Measurements from ENCODE around the gene PBRM1. TPM values are rescaled to one million over a fixed set of nuclear protein-coding genes. Genes with fewer than 3 reads are reported as not detected.

The PBRM1 gene
- total and polyA plus RNA-seq, 2 of the 13 experiments (the other 11 are each of a cell fraction or from before 2014, with no cell fraction given), result 10.9 to 33.2 TPM

DNA sequence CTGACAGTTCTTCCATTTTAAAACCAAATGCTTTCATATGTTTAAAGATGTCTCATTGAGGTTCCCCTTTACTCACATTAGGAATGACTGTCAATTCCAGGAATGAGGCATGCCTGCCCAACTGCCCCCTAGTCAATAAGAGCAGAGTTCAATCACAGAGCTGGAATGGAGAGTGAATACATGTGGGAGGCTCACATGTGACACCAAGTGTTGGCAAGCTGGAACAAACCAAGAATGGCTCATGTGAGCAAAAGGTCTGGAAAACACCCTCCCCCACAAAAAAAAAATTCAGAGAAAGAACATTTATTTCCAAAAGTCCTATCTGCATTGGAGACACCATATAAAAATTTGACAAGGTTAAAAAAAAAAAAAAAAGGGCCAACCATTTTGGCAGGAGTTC, 3.7 kb downstream of the PBRM1 start (continued):
- TF ChIP-seq, protein P1, sequence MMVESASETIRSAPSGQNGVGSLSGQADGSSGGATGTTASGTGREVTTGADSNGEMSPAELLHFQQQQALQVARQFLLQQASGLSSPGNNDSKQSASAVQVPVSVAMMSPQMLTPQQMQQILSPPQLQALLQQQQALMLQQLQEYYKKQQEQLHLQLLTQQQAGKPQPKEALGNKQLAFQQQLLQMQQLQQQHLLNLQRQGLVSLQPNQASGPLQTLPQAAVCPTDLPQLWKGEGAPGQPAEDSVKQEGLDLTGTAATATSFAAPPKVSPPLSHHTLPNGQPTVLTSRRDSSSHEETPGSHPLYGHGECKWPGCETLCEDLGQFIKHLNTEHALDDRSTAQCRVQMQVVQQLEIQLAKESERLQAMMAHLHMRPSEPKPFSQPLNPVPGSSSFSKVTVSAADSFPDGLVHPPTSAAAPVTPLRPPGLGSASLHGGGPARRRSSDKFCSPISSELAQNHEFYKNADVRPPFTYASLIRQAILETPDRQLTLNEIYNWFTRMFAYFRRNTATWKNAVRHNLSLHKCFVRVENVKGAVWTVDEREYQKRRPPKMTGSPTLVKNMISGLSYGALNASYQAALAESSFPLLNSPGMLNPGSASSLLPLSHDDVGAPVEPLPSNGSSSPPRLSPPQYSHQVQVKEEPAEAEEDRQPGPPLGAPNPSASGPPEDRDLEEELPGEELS (CRISPR knock-in tag; IDR thresholded peaks at IDR 0.05), result peak; percentile 57; the same call in 1 of the 2 replicates
- TF ChIP-seq PHF5A (CRISPR knock-in tag; IDR thresholded peaks at IDR 0.05; ENCODE audit: low read depth, unreplicated experiment) (peak; percentile 41), MATR3 (CRISPR knock-in tag; IDR thresholded peaks at IDR 0.05) (no peak), EZH2 (conservative IDR thresholded peaks at IDR 0.05; ENCODE audit: low read depth, low read length) (no peak), ZFP82 (CRISPR knock-in tag; IDR thresholded peaks at IDR 0.05; ENCODE audit: borderline replicate concordance) (no peak), GATAD2A (CRISPR knock-in tag; IDR thresholded peaks at IDR 0.05) (peak; percentile 89), KDM6A (CRISPR knock-in tag; IDR thresholded peaks at IDR 0.05; ENCODE audit: low read depth) (peak; percentile 71), KAT8 (CRISPR knock-in tag; IDR thresholded peaks at IDR 0.05) (peak; percentile 67; the same call in 1 of the 2 replicates), ZNF749 (CRISPR knock-in tag; IDR thresholded peaks at IDR 0.05; ENCODE audit: borderline replicate concordance) (no peak), GABPB1 (CRISPR knock-in tag; IDR thresholded peaks at IDR 0.05) (0 out of 2 replicates have a peak, but pooled peaks have one; percentile 9), ZMYM4 (CRISPR knock-in tag; IDR thresholded peaks at IDR 0.05) (peak; percentile 51; the same call in 1 of the 2 replicates), MZF1 (CRISPR knock-in tag; IDR thresholded peaks at IDR 0.05; ENCODE audit: borderline replicate concordance) (no peak), HOXA5 (CRISPR knock-in tag; IDR thresholded peaks at IDR 0.05) (0 out of 2 replicates have a peak, but pooled peaks have one; percentile 34), IRF2 (CRISPR knock-in tag; IDR thresholded peaks at IDR 0.05) (peak; percentile 67; the same call in 1 of the 2 replicates), MIER3 (CRISPR knock-in tag; IDR thresholded peaks at IDR 0.05; ENCODE audit: borderline replicate concordance) (peak; percentile 76; the same call in 1 of the 2 replicates), ZNF713 (CRISPR knock-in tag; IDR thresholded peaks at IDR 0.05) (no peak), NCOR1 (IDR thresholded peaks at IDR 0.05; ENCODE audit: borderline replicate concordance, low read length) (peak; percentile 42; the same call in 1 of the 2 replicates), STAG1 (CRISPR knock-in tag; IDR thresholded peaks at IDR 0.05) (peak; percentile 64), IRX3 (CRISPR knock-in tag; IDR thresholded peaks at IDR 0.05; ENCODE audit: borderline replicate concordance, low read depth) (no peak), RNF2 (conservative IDR thresholded peaks at IDR 0.05; ENCODE audit: low read depth) (no peak), HNF4A (CRISPR knock-in tag; IDR thresholded peaks at IDR 0.05) (peak; percentile 92)
- TF ChIP-seq, protein P2, sequence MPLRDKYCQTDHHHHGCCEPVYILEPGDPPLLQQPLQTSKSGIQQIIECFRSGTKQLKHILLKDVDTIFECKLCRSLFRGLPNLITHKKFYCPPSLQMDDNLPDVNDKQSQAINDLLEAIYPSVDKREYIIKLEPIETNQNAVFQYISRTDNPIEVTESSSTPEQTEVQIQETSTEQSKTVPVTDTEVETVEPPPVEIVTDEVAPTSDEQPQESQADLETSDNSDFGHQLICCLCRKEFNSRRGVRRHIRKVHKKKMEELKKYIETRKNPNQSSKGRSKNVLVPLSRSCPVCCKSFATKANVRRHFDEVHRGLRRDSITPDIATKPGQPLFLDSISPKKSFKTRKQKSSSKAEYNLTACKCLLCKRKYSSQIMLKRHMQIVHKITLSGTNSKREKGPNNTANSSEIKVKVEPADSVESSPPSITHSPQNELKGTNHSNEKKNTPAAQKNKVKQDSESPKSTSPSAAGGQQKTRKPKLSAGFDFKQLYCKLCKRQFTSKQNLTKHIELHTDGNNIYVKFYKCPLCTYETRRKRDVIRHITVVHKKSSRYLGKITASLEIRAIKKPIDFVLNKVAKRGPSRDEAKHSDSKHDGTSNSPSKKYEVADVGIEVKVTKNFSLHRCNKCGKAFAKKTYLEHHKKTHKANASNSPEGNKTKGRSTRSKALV (CRISPR knock-in tag; IDR thresholded peaks at IDR 0.05), result 0 out of 2 replicates have a peak, but pooled peaks have one; percentile 48
- TF ChIP-seq, protein P3, sequence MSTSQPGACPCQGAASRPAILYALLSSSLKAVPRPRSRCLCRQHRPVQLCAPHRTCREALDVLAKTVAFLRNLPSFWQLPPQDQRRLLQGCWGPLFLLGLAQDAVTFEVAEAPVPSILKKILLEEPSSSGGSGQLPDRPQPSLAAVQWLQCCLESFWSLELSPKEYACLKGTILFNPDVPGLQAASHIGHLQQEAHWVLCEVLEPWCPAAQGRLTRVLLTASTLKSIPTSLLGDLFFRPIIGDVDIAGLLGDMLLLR (CRISPR knock-in tag; IDR thresholded peaks at IDR 0.05), result no peak
- TF ChIP-seq, protein P4, sequence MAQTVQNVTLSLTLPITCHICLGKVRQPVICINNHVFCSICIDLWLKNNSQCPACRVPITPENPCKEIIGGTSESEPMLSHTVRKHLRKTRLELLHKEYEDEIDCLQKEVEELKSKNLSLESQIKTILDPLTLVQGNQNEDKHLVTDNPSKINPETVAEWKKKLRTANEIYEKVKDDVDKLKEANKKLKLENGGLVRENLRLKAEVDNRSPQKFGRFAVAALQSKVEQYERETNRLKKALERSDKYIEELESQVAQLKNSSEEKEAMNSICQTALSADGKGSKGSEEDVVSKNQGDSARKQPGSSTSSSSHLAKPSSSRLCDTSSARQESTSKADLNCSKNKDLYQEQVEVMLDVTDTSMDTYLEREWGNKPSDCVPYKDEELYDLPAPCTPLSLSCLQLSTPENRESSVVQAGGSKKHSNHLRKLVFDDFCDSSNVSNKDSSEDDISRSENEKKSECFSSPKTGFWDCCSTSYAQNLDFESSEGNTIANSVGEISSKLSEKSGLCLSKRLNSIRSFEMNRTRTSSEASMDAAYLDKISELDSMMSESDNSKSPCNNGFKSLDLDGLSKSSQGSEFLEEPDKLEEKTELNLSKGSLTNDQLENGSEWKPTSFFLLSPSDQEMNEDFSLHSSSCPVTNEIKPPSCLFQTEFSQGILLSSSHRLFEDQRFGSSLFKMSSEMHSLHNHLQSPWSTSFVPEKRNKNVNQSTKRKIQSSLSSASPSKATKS (CRISPR knock-in tag; IDR thresholded peaks at IDR 0.05), result no peak
- TF ChIP-seq, protein P5, sequence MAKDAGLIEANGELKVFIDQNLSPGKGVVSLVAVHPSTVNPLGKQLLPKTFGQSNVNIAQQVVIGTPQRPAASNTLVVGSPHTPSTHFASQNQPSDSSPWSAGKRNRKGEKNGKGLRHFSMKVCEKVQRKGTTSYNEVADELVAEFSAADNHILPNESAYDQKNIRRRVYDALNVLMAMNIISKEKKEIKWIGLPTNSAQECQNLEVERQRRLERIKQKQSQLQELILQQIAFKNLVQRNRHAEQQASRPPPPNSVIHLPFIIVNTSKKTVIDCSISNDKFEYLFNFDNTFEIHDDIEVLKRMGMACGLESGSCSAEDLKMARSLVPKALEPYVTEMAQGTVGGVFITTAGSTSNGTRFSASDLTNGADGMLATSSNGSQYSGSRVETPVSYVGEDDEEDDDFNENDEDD (CRISPR knock-in tag; IDR thresholded peaks at IDR 0.05; ENCODE audit: borderline replicate concordance), result peak; percentile 60; the same call in 1 of the 2 replicates
